Esophagus squamous epithelium (tissue), 4 donors: ENCODE results near the gene FN1.

ENCODE experiments used
- CTCF ChIP-seq, 6 experiments: fragments of 450-650 bp in 4 of 6; fragments of 200-600 bp in 2 of 6; sonication (generic) in 2 of 6; IDR thresholded peaks; one replicate each; pipeline ENCODE4 v1.5.1; 2016 to 2019; ENCODE audit warnings: antibody characterized with exemption in 6 of 6, mild to moderate bottlenecking in 4 of 6, moderate library complexity in 4 of 6
- POLR2A ChIP-seq, 4 donors: fragments of 450-650 bp; IDR thresholded peaks; one replicate each; pipeline ENCODE4 v1.6.1; 2017; ENCODE audit warnings: antibody characterized with exemption in 4 of 4, mild to moderate bottlenecking in 4 of 4, moderate library complexity in 3 of 4

GRCh38 chr2:215427585-215427984 lies 8.3 kb downstream of the FN1 start:
- TF ChIP-seq POLR2A (IDR thresholded peaks at IDR 0.05) (no peak), CTCF (IDR thresholded peaks at IDR 0.05) (no peak)
